Measurements from ENCODE around the gene BEGAIN. TPM values are rescaled to one million over a fixed set of nuclear protein-coding genes. Genes with fewer than 3 reads are reported as not detected.
A peak's percentile ranks its signal among the peaks of the same experiment; 100 is the strongest.

The BEGAIN gene
- total RNA-seq, 1 donor from 2014 or later, result 3.2 TPM

- Histone ChIP-seq H3K4me3 (ENCODE audit: low read depth, low read length) (peak overlapping the region; percentile 10), H3K36me3 (ENCODE audit: control insufficient read depth, insufficient read depth, low read length) (no peaks in the 10 kb centered on the region), H3K27me3 (ENCODE audit: control insufficient read depth, insufficient read depth, low read length) (peaks cover 71% of the 10 kb centered on the region)
- no peak for DNase-seq (ENCODE audit: low read depth)
- no peak for TF ChIP-seq CTCF (IDR thresholded peaks at IDR 0.05; ENCODE audit: insufficient read depth, low read length, poor library complexity, severe bottlenecking)
These were observed 20.0 kb downstream of the BEGAIN start for GRCh38 chr14:100567009-100567876.

DNA sequence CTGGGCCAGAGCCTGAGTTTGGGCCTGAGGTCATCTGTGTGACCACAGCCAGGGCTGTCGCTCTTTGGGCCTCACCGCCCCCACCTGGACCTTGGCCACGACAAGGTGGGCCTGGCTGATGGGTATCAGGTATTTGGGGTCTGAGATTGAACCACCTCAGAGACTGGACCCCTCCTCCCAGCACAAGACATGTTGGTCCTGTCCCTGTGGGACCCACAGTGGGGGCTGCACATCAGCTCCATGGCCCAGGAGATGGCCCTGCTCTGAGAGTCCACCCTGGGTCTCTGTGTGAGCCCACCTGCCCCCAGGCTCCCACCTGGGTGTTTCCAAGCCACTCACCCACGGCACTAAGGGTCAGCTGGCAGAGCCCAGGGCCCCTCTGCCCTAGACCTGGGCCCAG is 20.6 kb downstream of the BEGAIN start:
- no peak for TF ChIP-seq CTCF (IDR thresholded peaks at IDR 0.05; ENCODE audit: insufficient read depth, low read length, poor library complexity, severe bottlenecking)
- Histone ChIP-seq H3K36me3 (ENCODE audit: control insufficient read depth, insufficient read depth, low read length) (no peaks in the 10 kb centered on the region), H3K4me3 (ENCODE audit: low read depth, low read length) (no peak overlapping the region), H3K27me3 (ENCODE audit: control insufficient read depth, insufficient read depth, low read length) (peaks cover 69% of the 10 kb centered on the region)
- DNase-seq (ENCODE audit: low read depth), result no peak

DNA sequence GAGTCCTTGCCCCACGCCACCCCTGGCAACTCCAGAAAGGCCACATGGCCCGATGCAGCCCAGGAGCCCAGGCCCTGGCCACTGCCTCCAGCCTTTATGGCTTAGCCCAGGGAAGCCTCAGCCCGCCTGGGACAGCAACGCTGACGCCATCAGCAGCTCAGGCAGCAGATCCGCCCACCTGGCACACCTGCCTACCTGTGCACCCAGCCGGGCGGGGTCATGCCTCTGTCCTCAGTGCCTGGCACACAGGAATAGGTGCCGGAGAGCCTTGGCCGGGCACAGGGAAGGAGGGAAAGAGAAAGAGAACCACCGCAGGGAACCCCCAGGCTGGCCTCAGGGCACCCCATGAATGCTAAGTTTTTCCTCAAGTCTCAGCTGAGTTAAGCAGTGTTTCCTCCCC is 21.1 kb downstream of the BEGAIN start:
- no peak for TF ChIP-seq CTCF (IDR thresholded peaks at IDR 0.05; ENCODE audit: insufficient read depth, low read length, poor library complexity, severe bottlenecking)
- peaks cover 64% of the 10 kb centered on the region for H3K27me3 ChIP-seq (ENCODE audit: control insufficient read depth, insufficient read depth, low read length)
- H3K4me3 ChIP-seq (ENCODE audit: low read depth, low read length), result no peak overlapping the region
- no peak for DNase-seq (ENCODE audit: low read depth)
- H3K36me3 ChIP-seq (ENCODE audit: control insufficient read depth, insufficient read depth, low read length), result no peaks in the 10 kb centered on the region

DNA sequence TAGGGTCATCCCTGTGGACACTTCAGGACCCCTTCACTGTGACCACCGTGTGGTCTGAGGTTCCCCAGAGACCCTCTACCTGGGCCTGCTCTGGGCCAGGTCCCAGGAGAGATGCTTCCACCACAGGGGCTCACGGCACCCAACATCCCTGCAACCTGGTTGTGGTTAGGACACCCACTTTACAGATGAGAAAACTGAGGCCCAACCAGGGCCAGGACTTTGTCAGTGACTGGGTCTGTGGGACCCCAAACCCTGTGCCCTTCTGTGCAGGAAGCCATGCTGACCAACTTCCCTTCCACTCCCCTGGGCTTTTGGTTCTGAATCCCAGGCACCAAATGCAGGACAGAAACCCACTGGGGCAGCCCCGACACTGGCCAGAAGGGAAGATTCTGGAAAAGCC is 21.6 kb downstream of the BEGAIN start:
- DNase-seq (ENCODE audit: low read depth), result no peak
- Histone ChIP-seq H3K36me3 (ENCODE audit: control insufficient read depth, insufficient read depth, low read length) (no peaks in the 10 kb centered on the region), H3K4me3 (ENCODE audit: low read depth, low read length) (no peak overlapping the region), H3K27me3 (ENCODE audit: control insufficient read depth, insufficient read depth, low read length) (peaks cover 60% of the 10 kb centered on the region)
- no peak for TF ChIP-seq CTCF (IDR thresholded peaks at IDR 0.05; ENCODE audit: insufficient read depth, low read length, poor library complexity, severe bottlenecking)

GRCh38 chr14:100564512-100564911 is 22.7 kb downstream of the BEGAIN start:
- no peak for DNase-seq (ENCODE audit: low read depth)
- Histone ChIP-seq H3K36me3 (ENCODE audit: control insufficient read depth, insufficient read depth, low read length) (no peaks in the 10 kb centered on the region), H3K4me3 (ENCODE audit: low read depth, low read length) (no peak overlapping the region), H3K27me3 (ENCODE audit: control insufficient read depth, insufficient read depth, low read length) (peaks cover 50% of the 10 kb centered on the region)
- TF ChIP-seq CTCF (IDR thresholded peaks at IDR 0.05; ENCODE audit: insufficient read depth, low read length, poor library complexity, severe bottlenecking), result no peak

DNA sequence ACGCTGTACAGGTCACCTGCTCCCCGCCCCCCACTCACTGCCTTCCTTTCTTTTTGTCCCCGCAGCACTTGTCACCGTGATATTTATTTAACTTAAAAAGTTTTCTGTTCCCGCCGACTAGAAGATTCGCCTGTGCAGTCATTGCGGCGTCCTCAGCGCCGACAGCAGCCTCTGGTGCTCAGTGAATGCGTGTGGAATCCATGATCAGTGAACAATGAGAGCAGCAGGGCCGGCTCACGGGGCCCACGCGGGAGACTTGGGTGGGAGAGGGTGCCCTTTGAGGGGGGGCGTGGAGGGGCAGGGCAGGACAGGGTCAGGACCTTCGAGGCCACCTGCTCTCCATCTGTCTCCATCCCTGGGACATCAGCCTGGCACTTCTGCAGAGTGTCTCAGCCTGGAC is 24.5 kb downstream of the BEGAIN start:
- H3K27me3 ChIP-seq (ENCODE audit: control insufficient read depth, insufficient read depth, low read length), result peaks cover 35% of the 10 kb centered on the region
- no peak for DNase-seq (ENCODE audit: low read depth)
- TF ChIP-seq CTCF (IDR thresholded peaks at IDR 0.05; ENCODE audit: insufficient read depth, low read length, poor library complexity, severe bottlenecking), result no peak
- H3K4me3 ChIP-seq (ENCODE audit: low read depth, low read length), result no peak overlapping the region
- no peaks in the 10 kb centered on the region for H3K36me3 ChIP-seq (ENCODE audit: control insufficient read depth, insufficient read depth, low read length)
